ENCODE measurements around the gene STAMBPL1.

- no peak for TF ChIP-seq CTCF (conservative IDR thresholded peaks at IDR 0.05; ENCODE audit: low read length)
- TF ChIP-seq EZH2phosphoT487 (IDR thresholded peaks at IDR 0.05; ENCODE audit: borderline replicate concordance): no peak
Observed at GRCh38 chr10:88913788-88914187, 33.7 kb downstream of the STAMBPL1 start.
